SKM-1 (cell line): Measurements from ENCODE around the gene NDUFA7.
"Not testable (repeated sequence)": the region's sequence is repeated elsewhere in the genome, so short reads cannot be mapped to it uniquely, and the experiment has no call there.

Experiments
- DNase-seq: peaks from one replicate; lab custom pipeline; 2025; ENCODE audit not compliant: unreplicated experiment; lab: John Stamatoyannopoulos, UW

Gene NDUFA7

DNA sequence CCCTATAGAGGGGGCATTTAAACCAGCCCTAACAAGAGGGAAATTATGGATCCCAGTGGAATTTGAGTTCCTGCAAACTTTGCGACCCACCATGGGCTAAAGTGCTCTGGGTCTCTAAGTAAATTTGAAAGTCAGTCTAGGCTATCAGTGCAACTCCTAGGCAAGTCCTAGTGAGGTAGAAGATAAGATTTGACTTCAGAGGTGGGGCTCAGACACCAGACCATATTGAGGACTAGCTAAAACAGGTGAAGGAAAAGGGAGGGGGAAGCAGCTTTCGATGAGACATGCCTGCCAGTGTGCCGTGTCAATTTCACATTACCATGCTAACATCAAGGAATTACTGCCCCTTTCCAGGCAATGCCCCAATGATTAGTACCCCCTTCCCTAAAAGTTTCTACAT lies 51.5 kb downstream of the NDUFA7 start:
- no peak for DNase-seq

DNA sequence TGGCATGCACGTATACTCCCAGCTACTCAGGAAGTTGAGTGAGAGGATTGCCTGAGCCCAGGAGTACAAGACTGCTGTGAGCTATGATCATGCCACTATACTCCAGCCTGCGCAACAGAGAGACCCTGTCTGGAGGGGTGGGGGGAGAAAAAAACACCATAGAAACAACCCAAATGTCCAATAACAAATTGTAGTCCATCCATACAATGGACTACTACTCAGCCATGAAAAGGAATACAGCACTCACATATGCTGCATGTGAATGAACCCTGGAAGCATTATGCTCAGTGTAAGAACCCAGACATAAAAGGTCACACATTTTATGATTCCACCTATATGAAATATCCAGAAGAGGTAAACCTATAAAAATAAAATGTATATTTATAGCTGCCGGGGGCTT lies 55.3 kb downstream of the NDUFA7 start:
- DNase-seq = no peak

DNA sequence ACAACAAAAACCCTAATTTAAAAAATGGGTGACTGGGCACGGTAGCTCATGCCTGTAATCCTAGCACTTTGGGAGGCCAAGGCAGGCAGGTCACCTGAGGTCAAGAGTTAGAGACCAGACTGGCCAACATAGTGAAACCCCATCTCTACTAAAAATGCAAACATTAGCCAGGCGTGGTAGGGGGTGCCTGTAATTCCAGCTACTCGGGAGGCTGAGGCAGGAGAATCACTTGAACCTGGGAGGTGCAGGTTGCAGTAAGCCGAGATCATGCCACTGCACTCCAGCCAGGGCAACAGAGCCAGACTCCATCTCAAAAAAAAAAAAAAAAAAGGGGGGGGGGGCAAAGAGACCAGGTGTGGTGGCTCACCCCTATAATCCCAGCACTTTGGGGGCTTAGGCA lies 56.9 kb downstream of the NDUFA7 start:
- not testable (repeated sequence) for DNase-seq

DNA sequence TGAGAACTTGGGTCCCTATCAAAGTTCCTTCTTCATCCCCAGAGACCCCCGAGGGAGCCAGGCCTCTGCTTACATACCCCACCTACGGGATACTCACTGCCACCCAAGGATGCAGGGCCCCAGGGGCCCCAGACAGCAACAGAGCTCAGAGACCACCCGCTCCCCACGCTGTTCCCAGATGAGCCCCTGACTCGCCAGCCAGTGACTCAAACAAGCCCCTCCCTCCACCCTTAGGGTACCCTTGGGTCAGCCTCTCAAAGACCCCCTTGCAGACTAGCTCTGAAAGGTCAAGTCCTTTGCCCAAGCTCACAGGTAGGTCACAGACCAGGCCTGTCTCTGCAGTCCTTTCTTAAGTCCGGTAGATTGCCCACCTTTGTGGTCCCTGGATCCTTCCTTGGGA lies 58.7 kb downstream of the NDUFA7 start:
- DNase-seq = no peak

DNA sequence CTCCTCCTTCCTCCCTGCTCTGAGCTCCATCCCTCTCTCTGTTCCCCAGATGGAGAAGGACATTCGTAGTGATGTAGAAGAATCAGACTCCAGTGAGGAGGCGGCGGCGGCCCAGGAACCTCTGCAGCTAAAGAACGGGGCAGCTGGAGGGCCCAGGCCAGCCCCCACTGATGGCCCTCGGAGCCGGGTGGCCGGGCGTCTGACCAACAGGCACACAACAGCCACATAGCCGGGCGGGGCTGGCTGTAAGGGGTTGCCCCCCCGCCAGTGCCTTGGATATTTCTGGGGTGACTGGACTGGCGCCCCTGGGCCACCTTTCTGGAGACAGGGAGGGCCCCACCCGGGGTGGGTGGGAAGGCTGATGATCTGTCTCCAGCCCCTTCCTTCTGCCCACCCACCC lies 59.3 kb downstream of the NDUFA7 start:
- DNase-seq = no peak

DNA sequence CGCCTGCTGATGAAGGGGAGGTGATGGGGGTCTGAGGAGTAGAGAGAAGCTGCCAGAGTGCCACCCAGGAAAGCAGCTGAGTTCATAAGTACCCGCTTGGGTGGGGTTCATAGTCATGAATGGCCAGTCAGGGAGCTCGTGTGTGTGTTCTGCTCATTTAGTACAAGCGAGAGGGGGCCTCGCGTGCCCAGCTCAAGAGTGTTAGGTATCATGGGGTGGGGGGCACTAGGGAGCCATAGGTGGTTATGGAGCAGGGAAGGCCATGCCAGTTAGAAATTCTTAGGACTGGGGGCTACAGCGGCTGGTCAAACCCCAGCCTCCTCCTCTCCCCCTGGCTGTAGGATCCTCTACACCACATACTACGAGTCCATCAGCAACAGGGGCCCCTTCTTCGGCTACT lies 59.8 kb downstream of the NDUFA7 start:
- no peak for DNase-seq
